ENCODE data around the gene LRRC37A3. TPM values are rescaled to one million over a fixed set of nuclear protein-coding genes. Genes with fewer than 3 reads are reported as not detected.
"Not testable (repeated sequence)": the region's sequence is repeated elsewhere in the genome, so short reads cannot be mapped to it uniquely, and the experiment has no call there.

LRRC37A3 gene
- total RNA-seq, 1 experiment from 2014 or later, result 7.5 TPM

DNA sequence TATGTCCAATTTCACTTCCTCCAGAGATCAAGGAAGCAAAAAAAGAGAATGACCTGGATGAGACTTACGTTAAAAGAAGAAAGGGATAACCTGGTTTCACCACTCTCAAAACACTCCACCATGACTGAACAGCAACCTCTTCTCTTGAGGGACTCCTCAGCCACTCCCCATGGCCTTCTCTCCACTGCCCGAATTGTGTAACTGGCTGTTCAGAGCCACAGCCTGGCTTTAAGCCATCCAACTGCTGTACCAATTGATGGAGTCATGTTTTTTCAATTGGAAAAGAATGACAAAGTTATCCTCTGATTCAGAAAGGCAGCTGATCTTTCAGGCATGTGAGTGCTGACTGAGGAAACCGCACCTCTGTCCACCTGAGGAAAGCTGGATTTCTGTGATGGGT, 85.2 kb downstream of the LRRC37A3 start:
- CTCF ChIA-PET; H3K9me3 Mint-ChIP-seq (ENCODE audit: unreplicated experiment); H3K36me3 Mint-ChIP-seq (ENCODE audit: insufficient read depth, unreplicated experiment); H3K27me3 Mint-ChIP-seq (ENCODE audit: insufficient read depth, unreplicated experiment); BruUV-seq (replicated peaks); intact Hi-C loops (cut with micrococcal nuclease): not testable (repeated sequence)
- peak overlapping the region; percentile 66 for H3K4me3 Mint-ChIP-seq (ENCODE audit: unreplicated experiment)
- POLR2A ChIA-PET, result interaction anchor here (0.8 to 1.3 kb wide), 3 partner anchors 40 to 130 kb away, joined by 3 read pairs; no protein-coding TSS in a partner anchor
- peak; percentile 69 for DNase-seq (ENCODE audit: unreplicated experiment)
- H3K27ac Mint-ChIP-seq (ENCODE audit: low read depth, unreplicated experiment), result peak overlapping the region; percentile 71
- H3K4me1 Mint-ChIP-seq (ENCODE audit: insufficient read depth, unreplicated experiment), result peaks cover 15% of the 10 kb centered on the region

DNA sequence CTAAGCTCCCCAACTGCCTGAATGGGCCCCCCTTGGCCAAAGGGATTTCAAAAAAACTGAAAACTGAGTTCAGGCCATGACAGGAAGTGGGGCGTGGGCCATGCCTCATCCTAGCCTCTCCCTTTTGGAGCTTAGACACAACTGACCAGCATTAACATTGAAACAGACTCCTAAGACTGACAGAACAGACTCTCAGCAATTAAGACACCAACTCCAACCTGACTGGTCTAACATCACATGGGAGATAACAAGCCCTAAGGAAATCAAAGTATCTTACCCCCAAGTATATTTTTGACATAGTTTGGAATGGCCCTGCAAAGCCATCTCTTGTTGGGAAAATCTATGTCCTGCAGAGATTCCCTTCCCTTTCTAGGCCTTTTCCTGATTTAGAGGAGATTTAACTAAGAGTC, 88.6 kb downstream of the LRRC37A3 start:
- H3K4me3 Mint-ChIP-seq (ENCODE audit: unreplicated experiment); POLR2A ChIA-PET; intact Hi-C loops (cut with micrococcal nuclease): not testable (repeated sequence)

DNA sequence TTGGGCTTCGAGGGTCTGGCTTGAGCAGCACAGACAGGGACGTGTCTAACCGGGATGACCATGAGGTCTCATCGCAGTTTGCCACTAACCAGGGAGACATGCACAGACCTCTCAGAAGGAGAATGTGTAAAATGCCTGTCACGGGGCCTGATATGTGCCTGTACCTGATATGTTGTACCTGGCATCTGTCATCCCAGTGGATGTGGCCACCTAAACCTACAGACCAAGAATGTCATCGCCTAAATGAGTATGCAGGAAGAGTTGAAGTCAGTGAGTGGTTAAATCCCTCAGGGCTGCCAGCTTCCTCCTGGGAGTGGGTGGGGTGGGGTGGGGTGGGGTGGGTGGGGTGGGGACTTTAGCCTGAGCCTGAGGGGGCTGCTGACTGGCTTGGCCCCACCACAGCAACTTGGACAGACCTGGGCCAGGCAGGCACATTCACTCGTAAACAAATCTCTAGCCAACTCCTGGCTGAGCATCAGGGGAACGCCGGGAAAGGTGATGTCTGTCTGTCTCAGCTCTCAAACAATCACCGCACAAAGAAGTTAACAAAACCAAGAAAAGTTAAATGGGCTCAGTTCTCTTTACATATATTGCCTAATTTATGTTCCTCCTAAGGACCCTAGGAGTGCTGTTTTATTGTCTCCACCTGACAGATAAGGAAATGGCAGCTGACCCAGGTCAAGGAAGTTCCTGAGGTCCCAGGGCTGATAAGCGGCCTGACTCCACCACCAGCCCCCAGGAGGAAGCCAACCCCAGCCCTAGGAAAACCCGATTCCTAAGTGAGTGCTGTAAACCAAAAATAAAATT, 89.3 kb downstream of the LRRC37A3 start:
- POLR2A ChIA-PET; H3K9me3 Mint-ChIP-seq (ENCODE audit: unreplicated experiment); CTCF ChIA-PET; H3K27ac Mint-ChIP-seq (ENCODE audit: low read depth, unreplicated experiment); DNase-seq (ENCODE audit: unreplicated experiment); H3K4me3 Mint-ChIP-seq (ENCODE audit: unreplicated experiment); H3K4me1 Mint-ChIP-seq (ENCODE audit: insufficient read depth, unreplicated experiment); H3K27me3 Mint-ChIP-seq (ENCODE audit: insufficient read depth, unreplicated experiment); intact Hi-C loops (cut with micrococcal nuclease); BruUV-seq (replicated peaks): not testable (repeated sequence)
- peaks cover 13% of the 10 kb centered on the region for H3K36me3 Mint-ChIP-seq (ENCODE audit: insufficient read depth, unreplicated experiment)

More for the DNA sequence above, 88.6 kb downstream of the LRRC37A3 start:
- H3K4me1 Mint-ChIP-seq (ENCODE audit: insufficient read depth, unreplicated experiment); H3K36me3 Mint-ChIP-seq (ENCODE audit: insufficient read depth, unreplicated experiment); H3K27me3 Mint-ChIP-seq (ENCODE audit: insufficient read depth, unreplicated experiment); CTCF ChIA-PET; BruUV-seq (replicated peaks); H3K27ac Mint-ChIP-seq (ENCODE audit: low read depth, unreplicated experiment); H3K9me3 Mint-ChIP-seq (ENCODE audit: unreplicated experiment); DNase-seq (ENCODE audit: unreplicated experiment): not testable (repeated sequence)

DNA sequence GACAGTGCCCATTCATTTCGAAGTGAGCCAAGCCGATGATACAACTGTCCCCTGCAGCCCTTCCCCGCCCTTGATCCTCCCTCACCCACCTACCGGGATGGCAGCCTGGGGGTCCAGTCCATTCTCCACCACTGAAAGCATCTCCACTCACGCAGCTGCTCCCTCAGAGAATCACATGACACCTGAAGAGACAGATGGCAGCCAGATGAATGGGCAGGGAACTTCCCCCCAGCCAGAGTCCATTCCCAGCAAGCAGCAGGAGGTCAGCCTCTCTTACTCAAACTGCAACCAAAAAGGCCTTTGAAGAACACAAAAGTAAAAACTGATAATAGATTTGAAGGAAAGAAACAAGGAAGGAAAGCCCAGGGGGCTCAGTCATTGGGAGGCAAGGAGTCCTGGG, 90.2 kb downstream of the LRRC37A3 start:
- H3K4me3 Mint-ChIP-seq (ENCODE audit: unreplicated experiment); H3K4me1 Mint-ChIP-seq (ENCODE audit: insufficient read depth, unreplicated experiment); intact Hi-C loops (cut with micrococcal nuclease); H3K9me3 Mint-ChIP-seq (ENCODE audit: unreplicated experiment); H3K27me3 Mint-ChIP-seq (ENCODE audit: insufficient read depth, unreplicated experiment); POLR2A ChIA-PET; BruUV-seq (replicated peaks); CTCF ChIA-PET; DNase-seq (ENCODE audit: unreplicated experiment); H3K27ac Mint-ChIP-seq (ENCODE audit: low read depth, unreplicated experiment): not testable (repeated sequence)
- H3K36me3 Mint-ChIP-seq (ENCODE audit: insufficient read depth, unreplicated experiment), result peaks cover 17% of the 10 kb centered on the region

DNA sequence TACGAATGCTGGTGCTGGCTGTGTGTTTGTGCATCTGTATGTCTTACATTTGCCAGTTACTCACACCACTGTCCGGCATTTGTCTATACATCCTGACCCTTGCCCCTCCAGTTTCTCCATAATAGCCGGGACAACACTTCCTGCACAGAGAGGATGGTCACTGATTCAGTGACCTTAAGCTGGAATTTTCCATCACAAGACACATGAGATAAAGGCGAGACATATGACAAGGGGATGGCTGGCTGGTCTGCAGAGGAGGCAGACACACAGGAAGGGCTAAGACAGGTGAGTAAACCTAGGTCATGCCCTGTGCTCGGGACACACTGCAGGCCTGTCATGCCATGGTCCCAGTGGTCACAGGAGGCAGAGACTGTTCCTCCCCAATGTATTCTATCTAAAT, 100.4 kb downstream of the LRRC37A3 start:
- POLR2A ChIA-PET; CTCF ChIA-PET; H3K4me1 Mint-ChIP-seq (ENCODE audit: insufficient read depth, unreplicated experiment); DNase-seq (ENCODE audit: unreplicated experiment); H3K27me3 Mint-ChIP-seq (ENCODE audit: insufficient read depth, unreplicated experiment); BruUV-seq (replicated peaks); H3K4me3 Mint-ChIP-seq (ENCODE audit: unreplicated experiment); H3K27ac Mint-ChIP-seq (ENCODE audit: low read depth, unreplicated experiment); intact Hi-C loops (cut with micrococcal nuclease); H3K9me3 Mint-ChIP-seq (ENCODE audit: unreplicated experiment): not testable (repeated sequence)
- peaks cover 52% of the 10 kb centered on the region for H3K36me3 Mint-ChIP-seq (ENCODE audit: insufficient read depth, unreplicated experiment)

DNA sequence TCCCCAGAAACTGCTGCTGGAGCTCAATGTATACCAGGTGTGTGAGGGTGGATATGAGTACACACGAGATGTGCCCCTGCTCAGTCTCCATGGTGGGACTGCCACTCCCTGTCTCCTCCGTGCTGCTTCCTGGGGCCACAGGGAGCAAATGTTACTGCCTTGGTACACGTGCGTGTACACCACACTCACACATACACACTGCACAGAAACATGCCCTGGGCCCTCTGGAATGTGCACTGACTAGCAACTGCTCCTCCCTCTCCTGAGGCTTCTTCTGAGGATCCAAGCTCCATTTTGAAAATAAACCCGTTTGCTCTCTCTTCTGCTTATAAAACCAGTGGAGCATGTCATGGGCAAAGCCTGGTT, 103.5 kb downstream of the LRRC37A3 start:
- intact Hi-C loops (cut with micrococcal nuclease); BruUV-seq (replicated peaks); H3K27ac Mint-ChIP-seq (ENCODE audit: low read depth, unreplicated experiment); CTCF ChIA-PET; H3K27me3 Mint-ChIP-seq (ENCODE audit: insufficient read depth, unreplicated experiment); DNase-seq (ENCODE audit: unreplicated experiment); POLR2A ChIA-PET; H3K9me3 Mint-ChIP-seq (ENCODE audit: unreplicated experiment); H3K4me1 Mint-ChIP-seq (ENCODE audit: insufficient read depth, unreplicated experiment); H3K4me3 Mint-ChIP-seq (ENCODE audit: unreplicated experiment): not testable (repeated sequence)
- H3K36me3 Mint-ChIP-seq (ENCODE audit: insufficient read depth, unreplicated experiment), result peaks cover 35% of the 10 kb centered on the region

DNA sequence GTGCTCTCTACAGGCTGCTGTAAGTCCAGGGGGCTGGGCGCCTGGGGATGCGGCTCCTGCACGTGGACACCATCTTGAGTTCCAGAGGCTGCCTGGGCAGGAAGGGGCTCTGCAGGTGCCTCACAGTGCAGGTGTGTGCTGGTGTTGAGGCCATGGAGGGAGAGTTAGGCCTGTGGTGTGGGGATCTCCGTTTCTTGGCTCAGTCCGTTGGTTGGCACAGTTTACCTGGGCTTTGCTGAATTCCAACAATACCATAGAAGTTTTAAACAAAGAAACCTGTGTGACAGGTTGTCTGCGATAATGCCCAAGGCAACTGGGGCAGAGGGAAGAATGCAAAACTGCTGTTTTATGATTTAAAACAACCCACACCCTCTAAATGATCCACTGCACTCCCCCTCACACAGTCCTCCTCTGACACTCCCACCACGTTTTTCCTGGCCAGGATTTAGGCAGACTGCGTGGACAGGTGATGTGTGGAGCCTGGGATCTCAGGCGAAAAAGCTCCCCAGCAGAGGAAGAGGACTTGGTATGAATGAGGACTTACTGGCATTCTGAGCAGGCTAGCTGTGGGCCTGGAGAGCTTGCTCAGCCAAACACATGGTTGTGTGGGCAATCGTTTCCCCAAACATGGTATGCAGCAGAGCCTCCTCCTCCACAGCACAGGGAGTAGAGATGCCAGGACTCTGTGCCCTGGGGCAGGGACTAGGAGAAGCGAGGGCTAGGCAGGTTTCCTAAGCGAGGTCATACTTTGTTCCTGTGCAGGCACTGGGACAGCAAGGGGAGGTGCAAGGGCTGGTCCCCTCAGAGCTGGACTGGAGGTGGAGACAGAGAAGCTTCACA, 104.1 kb downstream of the LRRC37A3 start:
- BruUV-seq (replicated peaks); H3K9me3 Mint-ChIP-seq (ENCODE audit: unreplicated experiment); H3K27ac Mint-ChIP-seq (ENCODE audit: low read depth, unreplicated experiment); H3K27me3 Mint-ChIP-seq (ENCODE audit: insufficient read depth, unreplicated experiment); POLR2A ChIA-PET; H3K4me3 Mint-ChIP-seq (ENCODE audit: unreplicated experiment); H3K4me1 Mint-ChIP-seq (ENCODE audit: insufficient read depth, unreplicated experiment); intact Hi-C loops (cut with micrococcal nuclease); CTCF ChIA-PET: not testable (repeated sequence)
- peaks cover 29% of the 10 kb centered on the region for H3K36me3 Mint-ChIP-seq (ENCODE audit: insufficient read depth, unreplicated experiment)
- peak; percentile 64 for DNase-seq (ENCODE audit: unreplicated experiment)

DNA sequence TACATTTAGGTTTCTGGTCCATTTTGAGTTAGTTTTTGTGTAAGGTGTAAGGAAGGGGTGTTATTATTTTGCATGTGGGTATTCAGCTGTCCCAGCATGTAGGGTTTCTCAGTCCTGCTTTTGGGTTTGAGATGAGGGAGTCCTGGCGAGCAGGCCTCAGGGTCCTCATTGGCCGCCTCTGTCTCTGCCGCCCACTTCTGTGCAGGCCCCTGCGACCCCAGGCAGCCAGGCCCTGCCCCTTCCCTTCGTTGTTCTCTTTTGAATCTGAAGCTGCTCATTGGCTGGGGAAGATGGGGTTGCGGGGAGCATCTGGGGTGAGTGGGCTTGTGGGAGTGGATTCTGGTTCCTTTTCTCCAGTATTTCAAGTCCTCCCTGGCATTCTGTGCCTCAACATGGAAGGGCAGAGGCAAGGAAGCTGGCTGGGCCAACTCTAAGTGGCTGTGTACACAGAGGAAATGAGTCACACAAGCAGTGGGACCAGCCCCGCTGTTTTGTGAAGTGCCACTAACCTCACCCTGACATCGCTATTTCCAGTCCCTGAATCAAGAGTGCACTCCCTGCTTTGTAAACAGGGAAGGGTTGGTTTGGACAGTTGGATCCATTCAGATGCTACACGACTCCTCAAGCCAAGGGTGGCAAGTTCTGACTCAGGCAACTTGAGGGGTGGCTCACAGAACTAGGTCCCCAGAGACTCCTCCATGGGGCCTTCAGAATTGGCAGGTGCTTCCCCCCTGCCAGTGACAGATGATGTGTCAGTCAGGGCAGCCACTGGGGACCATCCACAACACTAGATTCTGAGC, 110.9 kb downstream of the LRRC37A3 start:
- CTCF ChIA-PET; H3K4me1 Mint-ChIP-seq (ENCODE audit: insufficient read depth, unreplicated experiment); H3K27me3 Mint-ChIP-seq (ENCODE audit: insufficient read depth, unreplicated experiment); H3K9me3 Mint-ChIP-seq (ENCODE audit: unreplicated experiment); BruUV-seq (replicated peaks); POLR2A ChIA-PET; H3K4me3 Mint-ChIP-seq (ENCODE audit: unreplicated experiment); intact Hi-C loops (cut with micrococcal nuclease): not testable (repeated sequence)
- H3K36me3 Mint-ChIP-seq (ENCODE audit: insufficient read depth, unreplicated experiment), result peaks cover 26% of the 10 kb centered on the region
- DNase-seq (ENCODE audit: unreplicated experiment), result peak; percentile 75
- peak overlapping the region; percentile 74 for H3K27ac Mint-ChIP-seq (ENCODE audit: low read depth, unreplicated experiment)

Measured in MCF 10A (cell line).